Esophagus squamous epithelium (tissue), 4 donors: ENCODE data around the gene PHLPP1.

ENCODE experiments used
- CTCF ChIP-seq, 6 experiments: fragments of 450-650 bp in 4 of 6; fragments of 200-600 bp in 2 of 6; sonication (generic) in 2 of 6; IDR thresholded peaks; one replicate each; pipeline ENCODE4 v1.5.1; 2016 to 2019; ENCODE audit warnings: antibody characterized with exemption in 6 of 6, mild to moderate bottlenecking in 4 of 6, moderate library complexity in 4 of 6
- POLR2A ChIP-seq, 4 donors: fragments of 450-650 bp; IDR thresholded peaks; one replicate each; pipeline ENCODE4 v1.6.1; 2017; ENCODE audit warnings: antibody characterized with exemption in 4 of 4, mild to moderate bottlenecking in 4 of 4, moderate library complexity in 3 of 4

- TF ChIP-seq POLR2A (IDR thresholded peaks at IDR 0.05) (no peak), CTCF (IDR thresholded peaks at IDR 0.05) (no peak)
Measured at GRCh38 chr18:62952807-62953206, 237.5 kb downstream of the PHLPP1 start.
